Daoy (cell line): ENCODE data around the gene CYP24A1. TPM values are rescaled to one million over a fixed set of nuclear protein-coding genes. Genes with fewer than 3 reads are reported as not detected.

Source experiments
- DNase-seq: peaks from one replicate; pipeline ENCODE4 v3.0.0-alpha.2; 2015; ENCODE audit warnings: low read depth
- total RNA-seq: library from RNA; depleted of rRNA; stranded (reverse); fragments of >200 nt; shearing (Covaris generic); gene quantifications from 2 replicates; pipeline ENCODE4 v1.2.3, GENCODE V29; 2014; rRNA removed

CYP24A1 gene
- total RNA-seq, 1 experiment from 2014 or later: 0.46 TPM

DNA sequence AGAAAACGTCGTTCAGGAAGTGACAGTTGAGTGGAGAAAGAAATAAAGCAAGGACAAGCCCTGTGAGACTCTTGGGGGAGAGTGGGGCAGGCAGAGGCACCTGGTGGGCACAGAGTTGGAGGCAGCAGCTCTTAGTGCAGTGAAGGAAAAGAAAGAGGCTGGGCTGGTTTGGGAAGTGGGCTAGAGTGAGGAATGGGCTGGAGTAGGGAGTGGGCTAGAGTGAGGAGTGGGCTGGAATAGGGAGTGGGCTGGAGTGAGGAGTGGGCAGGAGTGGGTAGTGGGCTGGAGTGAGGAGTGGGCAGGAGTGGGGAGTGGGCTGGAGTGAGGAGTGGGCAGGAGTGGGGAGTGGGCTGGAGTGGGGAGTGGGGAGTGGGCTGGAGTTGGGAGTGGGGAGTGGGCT is 59.7 kb downstream of the CYP24A1 start:
- DNase-seq: no peak

DNA sequence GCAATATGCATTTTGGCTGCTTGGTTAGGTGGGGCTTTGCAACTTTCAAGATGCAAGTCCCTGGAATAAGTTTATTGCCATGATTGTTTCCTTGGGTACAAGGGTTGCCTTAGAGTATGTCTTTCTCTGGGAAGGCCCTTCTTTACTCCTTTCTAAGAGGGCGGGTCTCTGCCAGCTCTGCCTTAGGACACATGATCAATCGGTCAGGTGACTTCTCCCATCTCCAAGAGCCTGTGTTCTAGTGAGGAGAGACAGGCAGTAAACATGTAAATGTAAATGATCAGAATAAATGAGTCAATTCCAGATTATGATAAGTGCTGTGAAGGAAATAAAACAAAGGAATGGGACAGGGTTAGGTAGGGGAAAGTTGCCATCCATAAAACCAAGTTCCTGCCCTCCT is 60.2 kb downstream of the CYP24A1 start:
- no peak for DNase-seq

DNA sequence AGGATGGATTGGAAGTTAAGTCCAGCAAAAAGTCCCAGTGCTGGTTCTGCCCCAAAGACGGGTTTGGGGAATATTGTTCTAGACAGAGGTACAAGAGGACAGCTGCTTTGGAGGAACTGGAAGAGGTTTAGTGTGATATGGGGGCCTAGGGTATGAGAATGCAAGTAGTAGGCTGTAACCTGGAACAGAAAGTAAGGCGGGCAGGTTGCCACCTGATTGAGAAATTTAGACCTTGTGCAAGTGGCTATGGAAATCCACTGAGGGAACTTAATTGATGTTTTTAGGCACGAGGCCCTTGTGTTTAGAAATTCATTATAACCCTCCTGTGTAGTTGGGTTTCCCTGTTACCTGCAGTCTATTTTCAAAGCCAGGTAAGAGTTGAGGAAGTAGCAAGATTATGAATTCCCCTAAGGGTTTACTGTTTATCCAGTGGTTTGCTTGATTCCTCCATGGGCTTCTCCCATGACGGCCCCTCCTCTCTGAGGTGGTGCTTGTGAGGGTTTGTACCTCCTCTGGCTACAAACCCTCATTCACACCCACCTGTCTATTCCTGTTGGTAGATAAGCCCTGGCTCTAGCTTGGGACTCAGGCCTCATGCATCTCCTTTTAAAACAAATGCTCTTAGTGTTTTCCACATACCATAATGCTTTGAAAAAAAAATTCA is 61.4 kb downstream of the CYP24A1 start:
- DNase-seq: no peak

DNA sequence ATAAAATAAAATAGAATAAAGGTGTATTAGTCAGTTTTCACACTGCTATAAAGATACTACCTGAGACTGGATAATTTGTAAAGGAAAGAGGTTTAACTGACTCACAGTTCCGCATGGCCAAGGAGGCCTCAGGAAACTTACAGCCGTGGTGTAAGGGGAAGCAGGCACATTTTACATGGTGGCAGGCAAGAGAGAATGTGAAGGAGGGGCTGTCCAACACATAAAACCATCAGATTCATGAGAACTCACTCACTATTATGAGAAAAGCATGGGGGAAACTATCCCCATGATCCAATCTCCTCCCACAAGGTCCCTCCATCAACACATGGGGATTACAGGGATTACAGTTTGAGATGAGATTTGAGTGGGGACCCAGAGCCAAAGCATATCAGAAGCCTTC is 62.3 kb downstream of the CYP24A1 start:
- DNase-seq: no peak

DNA sequence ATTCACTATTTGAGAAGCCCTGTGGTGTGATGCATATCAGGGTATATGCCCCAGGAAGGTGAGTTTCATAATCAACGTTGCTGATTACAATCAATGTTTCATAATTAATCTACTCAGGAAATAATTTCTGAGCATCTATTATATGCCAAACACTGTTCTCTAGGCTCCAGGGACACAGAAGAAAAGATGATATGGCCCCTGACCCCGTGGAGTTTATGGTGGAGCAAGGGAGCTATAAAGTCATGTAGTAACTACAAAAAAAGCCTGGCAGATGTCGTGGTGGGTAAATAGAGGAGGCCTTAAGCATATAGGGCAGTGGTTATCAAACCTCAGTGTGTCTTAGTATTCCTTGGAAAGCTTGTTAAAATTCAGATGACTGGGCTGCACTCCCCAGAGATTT is 63.3 kb downstream of the CYP24A1 start:
- DNase-seq: no peak

DNA sequence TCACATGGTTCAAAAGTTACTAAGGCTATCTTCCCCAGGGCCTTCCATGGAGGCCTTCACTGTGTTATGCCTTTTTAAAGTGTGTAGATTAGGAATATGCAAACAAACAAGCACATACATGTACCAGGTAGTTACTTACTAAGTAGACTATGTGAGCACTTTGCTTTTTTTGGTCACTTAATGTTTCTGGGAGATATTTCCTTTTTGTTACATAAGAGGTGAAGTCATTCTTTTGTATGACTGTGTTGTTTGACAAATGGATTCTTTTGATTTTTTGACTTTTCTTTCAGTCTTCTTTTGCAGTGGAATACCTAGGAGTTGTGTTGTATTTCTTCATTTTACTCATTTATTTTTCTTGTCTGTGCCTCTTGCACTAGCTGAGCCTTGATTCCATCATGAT is 63.7 kb downstream of the CYP24A1 start:
- no peak for DNase-seq

DNA sequence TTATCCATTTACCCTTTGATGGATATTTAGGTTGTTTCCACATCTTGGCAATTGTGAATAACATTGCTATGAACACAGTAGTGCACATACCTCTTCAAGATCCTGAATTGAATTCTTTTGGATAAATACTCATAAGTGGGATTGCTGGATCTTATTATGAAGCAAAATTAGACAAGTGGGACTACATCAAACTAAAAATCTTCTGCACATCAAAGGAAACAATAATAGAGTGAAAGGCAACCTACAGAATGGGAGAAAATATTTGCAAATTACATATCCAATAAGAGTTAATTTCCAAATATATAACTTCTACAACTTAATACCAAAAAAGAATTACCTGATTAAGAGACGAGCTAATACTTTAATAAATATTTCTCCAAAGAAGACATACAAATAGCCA is 65.0 kb downstream of the CYP24A1 start:
- DNase-seq: no peak

DNA sequence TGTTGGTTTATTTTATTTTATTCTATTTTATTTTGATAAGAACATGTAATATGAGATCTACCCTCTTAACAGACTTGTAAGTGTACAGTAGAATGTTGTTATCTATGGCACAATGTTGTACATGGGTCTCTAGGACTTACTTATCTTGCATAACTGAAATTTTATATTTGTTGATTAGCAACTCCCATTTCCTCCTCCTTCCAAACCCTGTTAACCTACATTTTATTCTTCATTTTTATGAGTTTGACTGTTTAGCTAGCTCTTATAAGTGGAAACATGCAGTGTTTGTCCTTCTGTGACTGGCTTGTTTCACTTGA is 65.5 kb downstream of the CYP24A1 start:
- DNase-seq: no peak

DNA sequence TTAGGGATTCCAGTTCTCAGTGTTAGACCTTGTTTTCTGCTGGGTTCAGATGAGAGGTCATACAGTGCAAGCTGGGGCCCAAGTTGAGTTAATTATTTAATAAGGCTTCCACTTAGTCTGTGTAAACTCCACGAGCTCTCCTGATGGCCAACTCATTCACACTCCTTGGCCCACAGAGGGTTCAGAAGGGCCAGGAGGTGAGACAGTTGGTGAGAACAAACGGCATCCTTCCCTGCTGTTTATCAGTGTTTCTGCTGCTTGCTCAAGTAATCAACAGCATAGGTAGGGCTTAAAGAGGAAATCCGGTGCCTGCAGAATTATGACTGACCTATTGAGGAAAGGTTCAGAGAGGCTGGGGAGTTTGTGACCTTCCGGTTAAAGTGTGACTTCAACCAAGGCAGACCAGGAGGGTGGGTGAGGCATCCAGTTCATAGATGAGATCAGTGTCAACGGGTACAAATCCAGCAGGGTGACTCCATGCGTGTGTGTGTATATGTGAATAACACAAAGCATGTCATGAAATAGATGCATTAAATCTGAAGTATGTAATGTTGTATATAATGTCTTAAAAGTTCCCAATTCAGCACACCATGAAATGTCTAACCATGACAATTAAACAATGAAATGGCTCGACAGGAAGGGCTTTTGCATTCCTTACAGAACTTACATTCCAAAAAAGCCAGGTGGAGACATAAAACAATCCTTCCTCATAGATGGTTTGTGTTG is 66.0 kb downstream of the CYP24A1 start:
- DNase-seq: no peak

DNA sequence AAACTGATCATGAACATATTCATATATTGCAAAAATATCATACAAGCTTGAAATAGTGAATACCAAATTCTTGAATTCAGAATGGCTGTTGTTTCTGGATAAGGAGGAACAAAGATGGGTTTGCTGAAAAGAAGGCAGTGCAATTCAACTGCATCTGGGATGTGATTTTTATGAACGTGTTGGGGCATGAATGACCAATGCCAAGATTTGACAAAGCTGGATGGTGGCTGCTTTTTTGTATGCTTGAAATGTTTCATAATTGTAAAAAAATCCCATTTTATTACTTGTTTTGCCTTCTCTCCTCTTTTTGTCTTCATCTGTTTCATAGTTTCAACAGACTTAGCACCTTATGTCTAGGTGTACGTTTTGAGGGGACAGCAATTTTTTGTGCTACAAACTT is 66.6 kb downstream of the CYP24A1 start:
- DNase-seq: no peak

DNA sequence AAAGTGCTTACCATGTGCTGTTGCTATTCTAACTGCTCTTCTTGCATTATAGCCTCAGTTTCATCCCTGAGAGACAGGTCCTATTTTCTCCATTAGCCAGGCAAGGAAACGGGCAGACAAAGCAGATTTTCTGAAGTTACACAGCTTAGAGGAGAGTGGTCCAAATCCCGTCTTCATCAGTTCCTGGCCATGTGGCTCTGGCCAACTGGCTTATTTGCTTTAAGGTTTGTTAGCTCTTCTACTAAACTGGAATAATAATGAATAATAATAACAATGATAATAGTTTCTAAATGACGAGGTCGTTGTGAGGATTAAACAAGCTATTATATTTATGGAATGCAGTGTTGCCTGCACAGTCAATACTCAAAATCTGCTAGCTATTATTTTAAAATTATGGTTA is 67.6 kb downstream of the CYP24A1 start:
- DNase-seq: no peak

DNA sequence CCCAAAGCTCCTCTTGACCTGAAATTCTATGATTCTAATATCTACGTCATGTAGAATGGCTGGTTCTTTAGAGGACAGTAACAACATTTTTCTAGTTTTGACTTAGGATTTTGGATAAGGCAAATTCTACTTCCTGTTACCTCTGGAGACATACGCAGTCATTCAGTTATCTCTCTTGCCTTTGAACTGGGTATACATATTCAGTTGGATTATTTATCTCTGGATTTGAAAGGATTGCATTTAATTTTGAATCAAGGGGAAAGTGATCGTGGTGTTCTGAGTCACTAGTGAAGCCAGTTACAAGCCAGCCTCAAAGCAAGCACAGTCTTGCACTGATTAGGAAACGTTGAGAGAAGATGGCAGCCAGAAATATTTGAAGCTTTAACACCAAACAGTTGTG is 68.1 kb downstream of the CYP24A1 start:
- no peak for DNase-seq

DNA sequence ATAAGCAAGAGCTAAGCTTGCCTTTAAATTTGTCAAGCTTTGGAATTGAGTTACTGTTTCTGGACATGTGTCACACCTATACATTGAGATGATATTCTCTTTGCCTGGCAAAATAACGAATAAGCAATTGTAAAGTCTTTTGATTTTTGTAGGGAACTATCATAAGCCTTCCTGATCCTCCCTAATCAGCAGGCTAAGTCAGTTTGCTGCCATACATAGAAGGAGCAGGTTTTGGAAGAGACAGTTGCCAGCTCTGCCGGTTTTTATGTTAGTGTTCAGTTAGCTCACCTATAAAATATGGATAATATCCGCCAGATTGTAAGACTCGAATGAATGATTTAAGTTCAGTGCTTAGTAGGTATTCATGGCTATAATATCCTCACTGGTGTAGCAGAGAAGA is 69.0 kb downstream of the CYP24A1 start:
- DNase-seq: no peak

DNA sequence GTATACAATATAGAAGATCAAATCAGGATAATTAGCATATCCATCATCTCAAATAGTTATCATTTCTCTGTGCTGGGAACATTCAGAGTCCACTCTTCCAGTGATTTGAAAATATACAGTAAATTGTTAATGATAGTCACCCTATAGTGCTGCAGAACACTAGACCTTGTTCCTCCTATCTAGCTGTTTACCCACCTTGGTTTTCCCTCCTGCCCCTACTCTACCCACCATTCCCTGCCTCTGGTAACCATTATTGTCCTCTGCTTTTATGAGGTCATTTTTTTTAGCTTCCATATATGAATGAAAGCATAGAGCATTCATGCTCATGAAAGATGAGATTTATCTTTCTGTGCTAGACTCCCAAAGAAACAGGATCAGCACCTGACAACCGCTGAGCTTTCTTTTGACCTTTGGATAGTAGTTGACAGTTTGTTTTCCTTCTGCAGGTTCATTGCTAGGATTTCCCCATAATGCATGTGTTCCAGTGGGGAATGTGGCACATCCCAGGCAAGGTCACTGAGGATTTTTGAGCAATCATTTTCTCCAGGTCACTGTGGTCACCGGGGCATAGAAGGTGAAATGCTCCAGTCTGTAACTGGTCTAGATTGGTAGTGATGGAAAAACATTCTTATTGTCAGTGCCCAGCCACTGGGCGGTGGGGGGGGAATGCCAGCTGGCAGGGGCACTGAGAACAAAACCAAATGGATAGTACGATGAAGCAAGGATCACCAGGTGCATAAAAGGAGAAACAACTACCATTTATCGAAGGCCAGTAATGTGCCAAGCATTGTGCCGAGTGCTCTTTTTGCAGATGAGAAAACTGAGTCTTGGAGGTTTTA is 69.8 kb downstream of the CYP24A1 start:
- no peak for DNase-seq

Other genes starting within 250 kb of the CYP24A1 start
- not detected in 2 replicates for gene BCAS1, start 103.4 kb downstream of the CYP24A1 start, total RNA-seq
- gene PFDN4, start 34.1 kb upstream of the CYP24A1 start, total RNA-seq: 481 and 548 TPM in 2 replicates